G401.6 (cell line): ENCODE results near the gene TELO2.

ENCODE experiments used
- FAIRE-seq: peaks from 2 replicates; lab custom pipeline; 2012; peaks lifted over from hg19 to GRCh38; lab: Jason Lieb, UNC

TELO2 gene

DNA sequence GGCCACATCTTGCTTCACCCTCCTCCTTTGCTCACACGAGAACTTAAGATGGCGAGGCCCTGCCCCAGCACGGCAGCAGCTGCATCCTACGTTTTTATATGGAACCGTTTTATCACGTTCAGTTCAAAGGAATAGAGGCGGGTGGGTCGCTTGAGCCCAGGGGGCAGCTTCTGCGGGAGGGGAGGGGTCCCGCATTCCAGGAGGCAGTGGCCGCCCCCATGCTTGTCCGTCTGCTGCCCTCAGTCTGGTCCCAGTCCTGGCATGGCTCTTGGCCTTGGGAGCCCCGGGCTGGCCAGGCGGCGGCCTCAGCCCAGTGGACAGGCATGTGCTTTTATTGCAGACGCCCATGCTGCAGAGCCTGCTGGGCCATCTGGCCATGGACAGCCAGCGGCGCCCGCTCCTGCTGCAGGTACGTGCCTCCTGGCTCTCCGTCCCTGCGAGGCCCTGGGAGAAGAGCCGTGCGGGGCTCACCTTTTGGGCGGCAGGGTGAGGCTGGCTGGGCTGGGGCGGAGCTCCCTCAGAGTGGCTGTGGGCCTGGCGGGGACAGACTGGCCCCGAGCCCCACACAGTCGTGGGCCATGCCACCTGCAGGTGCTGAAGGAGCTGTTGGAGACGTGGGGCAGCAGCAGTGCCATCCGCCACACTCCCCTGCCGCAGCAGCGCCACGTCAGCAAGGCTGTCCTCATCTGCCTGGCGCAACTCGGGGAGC lies 6.8 kb downstream of the TELO2 start:
- no peak for FAIRE-seq

DNA sequence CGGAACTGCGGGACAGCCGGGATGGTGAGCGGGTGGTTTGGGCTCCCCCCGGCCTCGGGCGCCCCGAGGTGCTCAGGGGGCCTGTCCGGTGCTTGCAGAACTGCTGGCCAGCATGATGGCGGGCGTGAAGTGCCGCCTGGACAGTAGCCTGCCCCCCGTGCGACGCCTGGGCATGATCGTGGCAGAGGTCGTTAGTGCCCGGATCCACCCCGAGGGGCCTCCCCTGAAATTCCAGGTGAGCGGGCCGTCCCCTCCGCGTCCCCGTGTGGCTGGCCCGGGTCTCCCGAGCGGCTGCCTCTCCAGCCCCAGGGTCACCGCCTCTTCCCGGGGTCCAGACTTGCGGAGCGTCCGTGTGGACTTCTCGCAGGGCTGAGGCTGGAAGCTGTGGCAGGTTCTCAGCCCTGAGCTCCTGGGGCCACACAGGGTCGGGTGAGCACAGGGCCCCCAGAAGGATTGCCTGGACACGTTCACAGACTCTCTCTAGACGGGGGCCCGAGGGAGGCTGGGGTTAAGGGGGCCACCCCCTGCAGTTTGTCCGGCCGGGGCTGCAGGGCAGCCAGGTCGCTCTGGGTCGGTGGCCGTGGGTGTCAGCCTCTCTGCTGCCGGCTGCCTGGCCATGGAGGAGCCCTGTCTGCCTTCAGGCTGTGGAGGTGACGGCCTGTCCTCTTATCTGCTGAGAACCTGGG lies 7.4 kb downstream of the TELO2 start:
- no peak for FAIRE-seq

DNA sequence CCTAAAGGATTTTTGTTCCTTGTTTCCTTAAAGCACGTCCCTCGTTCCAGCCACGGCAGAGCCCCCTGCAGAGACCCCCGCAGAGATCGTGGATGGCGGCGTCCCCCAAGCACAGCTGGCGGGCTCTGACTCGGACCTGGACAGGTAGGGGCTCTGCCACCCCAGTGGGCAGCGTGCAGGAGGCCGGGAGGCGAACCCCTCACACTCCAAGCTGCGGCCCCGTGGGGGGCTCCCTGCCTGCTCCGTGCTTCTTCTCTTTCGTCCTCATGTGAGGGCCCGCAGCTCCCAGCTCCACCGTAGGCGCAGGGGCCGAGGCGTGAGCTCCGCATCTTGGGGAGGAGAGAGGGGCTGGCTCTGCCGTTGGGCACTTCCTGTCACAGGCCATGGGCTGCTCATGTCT lies 8.5 kb downstream of the TELO2 start:
- no peak for FAIRE-seq

- no peak for FAIRE-seq
Observed at GRCh38 chr16:1502092-1503004, 9.2 kb downstream of the TELO2 start.

GRCh38 chr16:1503110-1503955 lies 10.2 kb downstream of the TELO2 start:
- FAIRE-seq: no peak

DNA sequence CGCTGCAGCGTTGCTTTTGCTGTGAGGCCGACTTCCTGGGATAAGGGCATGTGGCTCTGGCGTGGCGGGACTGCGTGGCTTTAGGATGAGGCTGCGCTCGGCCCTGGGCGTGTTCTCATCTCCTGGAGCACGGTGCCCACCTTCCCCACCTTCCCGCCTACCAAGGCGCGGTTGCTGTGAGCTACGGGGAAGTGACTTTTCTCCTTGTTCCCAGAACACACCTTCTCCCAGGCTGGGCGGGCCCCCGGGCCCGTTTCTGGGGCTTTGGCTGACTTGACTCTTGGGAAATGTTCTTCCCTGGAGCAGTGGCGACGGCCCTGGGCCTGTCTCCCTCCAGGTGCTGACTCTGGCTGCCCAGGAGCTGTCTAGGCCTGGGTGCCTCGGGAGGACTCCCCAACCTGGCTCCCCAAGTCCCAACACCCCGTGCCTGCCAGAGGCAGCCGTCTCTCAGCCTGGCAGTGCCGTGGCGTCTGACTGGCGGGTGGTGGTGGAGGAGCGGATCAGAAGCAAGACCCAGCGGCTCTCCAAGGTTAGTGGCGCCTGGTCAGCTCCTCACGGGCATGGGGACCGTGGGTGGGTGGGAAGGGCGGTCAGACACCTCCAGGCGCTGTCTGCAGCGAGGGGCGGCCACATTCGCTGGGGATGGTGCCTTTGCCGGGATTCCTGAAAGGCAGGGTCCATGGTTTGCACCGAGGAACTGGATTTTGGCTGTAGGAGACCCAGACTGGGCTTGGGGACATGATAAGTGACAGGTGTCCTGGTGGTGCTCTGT lies 12.1 kb downstream of the TELO2 start:
- FAIRE-seq: no peak

DNA sequence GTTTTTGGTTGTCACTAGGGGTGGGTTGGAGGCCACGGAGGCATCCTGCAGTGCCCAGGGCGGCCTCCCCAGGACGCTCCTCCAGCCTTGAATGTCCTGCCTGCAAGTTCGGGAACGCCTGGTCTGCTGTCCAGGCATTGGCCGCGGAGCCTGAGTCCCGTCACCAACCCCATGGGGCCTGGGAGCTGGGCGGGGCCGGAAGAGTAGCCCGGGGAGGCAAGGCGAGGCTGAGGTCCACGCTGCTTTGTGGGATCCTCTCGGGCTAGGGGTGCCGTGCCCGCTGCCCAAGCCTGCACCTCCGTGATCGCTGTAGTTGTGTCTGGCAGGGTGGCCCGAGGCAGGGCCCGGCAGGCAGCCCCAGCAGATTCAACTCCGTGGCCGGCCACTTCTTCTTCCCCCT lies 12.8 kb downstream of the TELO2 start:
- no peak for FAIRE-seq

DNA sequence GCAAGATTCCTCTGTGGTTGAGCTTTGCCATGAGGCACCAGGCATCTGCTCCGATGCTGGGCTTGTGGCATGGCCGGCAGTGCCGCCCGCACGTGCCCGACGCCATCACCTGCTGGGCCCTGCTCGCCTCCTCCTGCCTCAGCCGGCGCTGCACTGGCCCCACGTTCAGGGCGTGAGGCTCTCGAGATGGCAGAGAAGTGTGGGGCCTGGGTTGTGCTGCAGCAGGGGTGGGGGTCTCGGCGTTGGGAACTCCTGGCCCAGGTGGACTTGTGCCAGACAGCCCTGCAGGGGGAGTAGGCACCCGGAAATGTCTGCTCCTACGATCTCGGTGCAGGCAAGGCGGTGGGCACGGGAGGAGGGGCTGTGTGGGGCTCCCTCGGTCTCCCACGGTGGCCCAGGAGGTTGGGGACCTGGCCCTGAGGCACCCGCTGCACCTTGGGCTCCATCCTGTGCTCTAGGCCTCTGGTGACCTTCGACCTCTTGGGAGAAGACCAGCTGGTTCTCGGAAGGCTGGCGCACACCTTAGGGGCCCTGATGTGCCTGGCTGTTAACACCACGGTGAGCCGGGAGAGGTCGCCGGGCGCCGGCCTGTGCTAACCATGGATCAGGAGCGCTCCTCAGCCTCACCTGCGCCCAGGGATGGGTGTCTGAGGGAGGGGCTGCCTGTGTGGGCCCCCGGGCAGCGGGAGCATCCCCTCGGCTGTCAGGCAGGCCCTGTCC lies 13.5 kb downstream of the TELO2 start:
- FAIRE-seq: no peak

DNA sequence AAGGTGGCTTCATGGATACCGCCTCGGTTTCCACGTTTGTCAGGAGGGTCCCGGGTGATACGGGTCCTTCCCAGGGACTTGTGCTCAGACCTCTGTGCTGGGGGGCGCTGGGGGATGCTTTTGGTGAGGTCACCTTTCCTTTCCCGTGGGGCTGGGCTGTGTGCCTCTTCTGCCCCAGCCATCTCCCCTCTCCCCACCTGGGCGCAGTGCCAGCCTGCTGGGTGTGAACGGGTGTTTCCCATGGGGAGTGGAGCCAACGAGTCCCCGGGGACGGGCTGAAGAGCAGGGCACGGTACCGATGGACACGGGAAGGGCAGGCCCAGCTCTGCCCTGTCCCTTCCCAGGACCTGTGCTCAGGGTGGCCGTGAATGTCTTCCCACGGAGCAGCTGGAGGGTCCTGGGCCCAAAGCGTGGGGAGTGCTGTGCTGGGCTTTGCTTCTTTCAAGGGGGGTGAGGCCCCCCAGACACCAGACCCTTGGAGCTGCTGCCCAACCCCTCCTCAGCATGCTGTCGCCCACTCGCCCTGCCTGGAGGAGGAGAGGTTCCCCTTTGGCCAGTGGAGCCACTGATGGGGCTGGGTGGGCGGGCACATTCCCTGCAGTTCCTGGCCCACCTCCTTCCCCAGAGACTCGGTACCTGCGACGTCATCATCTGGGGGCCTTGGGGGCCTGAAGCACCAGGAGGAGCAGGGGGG lies 15.5 kb downstream of the TELO2 start:
- no peak for FAIRE-seq

GRCh38 chr16:1509307-1510221 lies 16.4 kb downstream of the TELO2 start:
- no peak for FAIRE-seq

DNA sequence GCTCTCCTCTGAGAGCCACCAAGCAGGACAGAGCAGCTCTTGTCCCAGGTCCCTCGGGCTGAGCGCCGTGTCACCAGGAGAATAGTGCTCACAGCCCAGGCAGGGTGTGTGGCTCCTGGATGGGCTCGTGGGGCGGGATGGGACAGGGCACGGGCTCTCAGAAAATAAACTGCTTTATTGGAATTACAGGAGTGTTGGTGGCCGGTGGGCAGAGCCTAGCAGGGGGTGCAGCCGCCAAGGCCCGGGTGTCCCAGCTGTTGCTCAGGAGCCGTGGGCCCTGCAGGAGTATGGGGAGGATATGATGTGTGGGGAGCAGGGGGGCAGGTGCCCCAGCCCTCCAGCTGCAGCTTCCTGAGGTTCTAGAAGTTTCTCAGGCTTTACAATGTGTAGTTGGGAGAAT lies 17.1 kb downstream of the TELO2 start:
- no peak for FAIRE-seq

DNA sequence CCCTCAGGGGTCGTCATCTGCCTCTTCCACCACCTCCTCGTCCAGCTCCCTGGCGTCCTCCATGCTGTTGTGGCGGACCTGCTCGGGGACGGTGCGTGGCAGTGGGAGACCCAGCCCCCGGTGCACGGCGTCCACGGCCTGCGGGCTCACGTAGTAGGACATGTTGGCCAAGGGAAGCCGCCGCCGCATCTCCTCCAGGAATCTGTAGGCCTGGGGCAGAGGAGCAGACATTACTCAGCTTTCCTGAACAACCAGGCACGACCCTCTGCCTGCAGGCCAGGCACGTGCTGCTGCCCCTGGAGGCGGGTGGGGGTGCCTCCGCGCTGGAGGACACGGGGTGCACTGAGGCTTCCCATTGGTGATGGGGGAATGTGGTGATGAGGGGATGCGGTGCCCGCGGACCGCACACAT lies 17.8 kb downstream of the TELO2 start:
- no peak for FAIRE-seq

DNA sequence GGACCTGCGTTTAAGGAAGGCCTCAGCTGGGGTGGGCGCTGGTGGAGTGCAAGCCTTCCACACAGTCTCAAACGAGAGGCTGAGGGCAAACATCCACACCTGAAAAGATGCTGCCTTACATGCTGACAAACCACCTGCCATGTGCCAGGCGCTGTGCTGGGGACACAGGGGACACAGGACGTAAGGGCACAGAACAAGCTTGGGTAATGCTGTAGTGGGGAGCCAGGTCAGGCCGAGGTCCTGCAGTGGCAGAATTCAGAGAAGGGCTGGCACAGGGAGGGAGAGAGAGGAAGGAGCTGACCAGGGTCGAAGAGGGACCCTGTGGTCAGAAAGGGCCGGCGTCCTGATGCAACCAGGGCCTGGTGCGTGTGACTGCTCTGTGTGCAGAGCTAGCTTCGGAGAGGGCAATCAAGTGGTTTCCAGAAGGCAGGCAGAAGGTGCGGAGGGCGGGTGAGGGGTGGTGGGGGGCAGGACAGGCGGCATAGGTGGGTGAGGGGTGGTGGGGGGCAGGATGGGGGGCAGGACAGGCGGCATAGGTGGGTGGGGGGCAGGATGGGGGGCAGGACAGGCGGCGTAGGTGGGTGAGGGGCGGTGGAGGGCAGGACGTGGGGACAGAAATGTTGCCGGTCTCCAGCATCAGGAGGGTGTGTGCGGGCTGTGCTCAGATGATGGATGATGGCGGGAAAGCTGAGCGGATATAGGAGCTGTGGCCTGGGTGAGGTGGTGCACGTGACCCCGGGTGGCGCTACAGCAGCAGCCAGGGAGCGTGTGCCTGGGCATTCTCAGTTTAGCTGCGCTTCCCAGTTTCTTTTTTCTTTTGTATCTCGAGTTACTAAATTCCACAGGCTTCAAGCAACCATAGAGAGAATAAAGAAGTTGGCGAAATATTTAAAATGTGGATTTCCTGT lies 18.8 kb downstream of the TELO2 start:
- no peak for FAIRE-seq

GRCh38 chr16:1512774-1513173 lies 19.6 kb downstream of the TELO2 start:
- FAIRE-seq: no peak

- no peak for FAIRE-seq
Observed at GRCh38 chr16:1514507-1514906, 21.3 kb downstream of the TELO2 start.

DNA sequence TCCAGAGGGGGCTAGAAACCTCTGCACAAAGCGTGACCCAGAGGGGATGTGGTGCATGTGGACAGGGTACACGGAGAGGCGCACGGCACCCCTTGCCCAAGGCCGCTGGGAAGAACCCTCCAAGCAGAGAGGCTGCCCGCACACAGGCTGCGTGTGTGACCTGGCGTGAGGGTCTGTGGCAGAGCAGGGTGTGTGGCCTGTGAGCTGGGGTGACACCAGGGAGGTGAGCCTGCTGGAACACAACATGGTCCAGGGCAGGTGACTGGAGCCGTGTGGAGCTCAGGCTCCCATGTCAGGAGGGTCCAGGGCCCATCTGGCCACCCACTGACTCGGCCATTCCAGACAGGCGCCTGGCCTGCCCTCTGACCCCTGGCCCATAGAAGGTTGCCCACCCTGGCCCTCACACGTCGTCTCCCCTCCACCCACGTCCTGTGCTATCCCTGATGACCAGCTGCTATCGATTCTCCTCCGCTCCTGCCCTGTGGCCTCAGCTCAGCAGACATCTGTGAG lies 25.5 kb downstream of the TELO2 start:
- FAIRE-seq: no peak

GRCh38 chr16:1519831-1520230 lies 26.7 kb downstream of the TELO2 start:
- no peak for FAIRE-seq

- no peak for FAIRE-seq
Observed at GRCh38 chr16:1520461-1520860, 27.3 kb downstream of the TELO2 start.
